Iris pigment epithelial cell (primary cell): ENCODE results near the gene ENTPD1.
"Not testable (repeated sequence)": the region's sequence is repeated elsewhere in the genome, so short reads cannot be mapped to it uniquely, and the experiment has no call there.

Experiments
- DNase-seq: peaks from one replicate; pipeline ENCODE4 v3.0.0-alpha.2; 2011; ENCODE audit warnings: low read depth

Gene ENTPD1

GRCh38 chr10:95756041-95756761 is at the start of gene ENTPD1:
ENTPD1 (plus strand) TSS chr10:95756163; CDS start chr10:95756240, 77 bp downstream.
- DNase-seq: peak; percentile 55

GRCh38 chr10:95706573-95706972 is 49.4 kb upstream of the ENTPD1 start:
- no peak for DNase-seq

GRCh38 chr10:95706990-95707389 is 49.0 kb upstream of the ENTPD1 start:
- no peak for DNase-seq

GRCh38 chr10:95711492-95711891 is 44.5 kb upstream of the ENTPD1 start:
- no peak for DNase-seq

- DNase-seq: no peak
These were observed 39.5 kb upstream of the ENTPD1 start for GRCh38 chr10:95716466-95716865.

- no peak for DNase-seq
These were observed 39.1 kb upstream of the ENTPD1 start for GRCh38 chr10:95716866-95717265.

GRCh38 chr10:95720745-95721144 is 35.2 kb upstream of the ENTPD1 start:
- DNase-seq: not testable (repeated sequence)

- not testable (repeated sequence) for DNase-seq
These were observed 33.5 kb upstream of the ENTPD1 start for GRCh38 chr10:95722496-95722895.

GRCh38 chr10:95728526-95728925 is 27.4 kb upstream of the ENTPD1 start:
- peak; percentile 64 for DNase-seq

GRCh38 chr10:95729323-95730055 is 26.5 kb upstream of the ENTPD1 start:
- DNase-seq: no peak

- DNase-seq: no peak
These were observed 25.7 kb upstream of the ENTPD1 start for GRCh38 chr10:95730233-95730632.

- not testable (repeated sequence) for DNase-seq
These were observed 23.1 kb upstream of the ENTPD1 start for GRCh38 chr10:95732907-95733306.

GRCh38 chr10:95739056-95739455 is 16.9 kb upstream of the ENTPD1 start:
- DNase-seq: no peak

GRCh38 chr10:95741807-95742467 is 14.0 kb upstream of the ENTPD1 start:
- peak; percentile 67 for DNase-seq

- peak; percentile 53 for DNase-seq
These were observed 13.5 kb upstream of the ENTPD1 start for GRCh38 chr10:95742485-95742884.

GRCh38 chr10:95742962-95743535 is 12.9 kb upstream of the ENTPD1 start:
- no peak for DNase-seq

- DNase-seq: no peak
These were observed 10.5 kb upstream of the ENTPD1 start for GRCh38 chr10:95745501-95745900.

GRCh38 chr10:95748349-95748748 is 7.6 kb upstream of the ENTPD1 start:
- no peak for DNase-seq

- DNase-seq: peak; percentile 19
These were observed 405 bp upstream of the ENTPD1 start for GRCh38 chr10:95755511-95756004.

GRCh38 chr10:95756809-95757684 is 1.1 kb downstream of the ENTPD1 start:
- no peak for DNase-seq

- DNase-seq: no peak
These were observed 2.5 kb downstream of the ENTPD1 start for GRCh38 chr10:95758351-95759025.
